Stomach (tissue), 9 donors: ENCODE measurements around the gene BCR. TPM values are rescaled to one million over a fixed set of nuclear protein-coding genes. Genes with fewer than 3 reads are reported as not detected.
"Not testable (repeated sequence)": the region's sequence is repeated elsewhere in the genome, so short reads cannot be mapped to it uniquely, and the experiment has no call there.

ENCODE experiments used
- DNase-seq, 2 donors: peaks; one replicate each; pipeline versions ENCODE4 v3.0.0 to v3.0.0-alpha.2; 2013 to 2019
- H3K27ac ChIP-seq, 5 donors: fragments of 200-600 bp in 4 of 5; sonication (generic) in 4 of 5; one replicate each; pipeline ENCODE4 v1.5.1; 2013 to 2019; ENCODE audit warnings: mild to moderate bottlenecking in 1 of 5, moderate library complexity in 1 of 5
- H3K27me3 ChIP-seq, 3 donors: fragments of 200-600 bp; sonication (generic); one replicate each; pipeline ENCODE4 v1.5.1; 2017 to 2019; ENCODE audit warnings: mixed run types in 1 of 3
- H3K36me3 ChIP-seq, 4 donors: fragments of 200-600 bp; sonication (generic); 1 replicate in 3 of 4; 2 replicates in 1 of 4; pipeline ENCODE4 v1.5.1; 2016 to 2019
- H3K4me1 ChIP-seq, 4 donors: fragments of 200-600 bp; sonication (generic); one replicate each; pipeline ENCODE4 v1.5.1; 2016 to 2019
- H3K4me3 ChIP-seq, 4 donors: fragments of 200-600 bp; sonication (generic) in 3 of 4; one replicate each; pipeline ENCODE4 v1.5.1; 2016 to 2019; ENCODE audit warnings: mild to moderate bottlenecking in 1 of 4
- H3K9me3 ChIP-seq, 4 donors: fragments of 200-600 bp; sonication (generic); one replicate each; pipeline ENCODE4 v1.5.1; 2016 to 2019
- CTCF ChIP-seq, 7 experiments: fragments of 450-650 bp in 4 of 7; fragments of 200-600 bp in 3 of 7; sonication (generic) in 3 of 7; IDR thresholded peaks; one replicate each; pipeline ENCODE4 v1.5.1; 2016 to 2019; ENCODE audit warnings: antibody characterized with exemption in 7 of 7, control low read depth in 2 of 7, mild to moderate bottlenecking in 1 of 7
- EP300 ChIP-seq: sonication (generic); formaldehyde crosslinking; IDR thresholded peaks from one replicate; pipeline ENCODE4 v1.6.1; 2017; ENCODE audit warnings: antibody characterized with exemption
- POLR2A ChIP-seq, 4 donors: fragments of 450-650 bp; IDR thresholded peaks; one replicate each; pipeline ENCODE4 v1.6.1; 2016; ENCODE audit warnings: antibody characterized with exemption in 4 of 4, control low read depth in 2 of 4, mild to moderate bottlenecking in 1 of 4, moderate library complexity in 1 of 4
- POLR2AphosphoS5 ChIP-seq, 3 donors: sonication (generic); formaldehyde crosslinking; IDR thresholded peaks; one replicate each; pipeline ENCODE4 v1.6.1; 2016; ENCODE audit warnings: antibody characterized with exemption in 3 of 3
- WGBS, 5 donors: extraction: QIAGEN DNeasy Blood & Tissue Kit in 3 of 5; methylation state at CpG; one replicate each; pipeline versions ENCODE4 v1.1.5 to v1.1.7; 2013 to 2018; 5-methylcytosine and 5-hydroxymethylcytosine counted together
- intact Hi-C: fragments of 100-400 bp; cut with DNase I; formaldehyde crosslinking; loops from one replicate; pipeline ENCODE4 v1.15.1; 2023; ENCODE audit warnings: low total_unique reads
- polyA plus RNA-seq, 3 donors: library from polyadenylated mRNA; stranded (reverse); fragments of 200-250 nt; gene quantifications; one replicate each; pipeline ENCODE4 v1.2.3, GENCODE V29; 2013
- small RNA-seq, 4 donors: library from RNA; depleted of rRNA; stranded (forward); fragments of <200 nt; gene quantifications; one replicate each; pipeline ENCODE3, GENCODE V24; 2016
- total RNA-seq, 5 donors: library from RNA; depleted of rRNA; stranded (reverse); fragments of >200 nt; gene quantifications; one replicate each; pipeline versions ENCODE4 v1.1.0 to v1.2.3, GENCODE V29; 2014 to 2016
- donor health status: healthy with polysubstance abuse.
- donor health status: Bipolar disorder and iron deficiency.
- donor health status: healthy.

The BCR gene
- total and polyA plus RNA-seq, 8 donors: 10.4 to 80.1 (median 19.6) TPM

GRCh38 chr22:23365524-23365923, 185.2 kb downstream of the BCR start:
- Histone ChIP-seq H3K4me1 (peaks cover 0 to 6% (median 0%) of the 10 kb centered on the region in 4 donors), H3K27ac (no peak overlapping the region), H3K27me3 (peaks cover 0 to 7% (median 3%) of the 10 kb centered on the region in 3 donors), H3K4me3 (no peak overlapping the region), H3K9me3 (no peaks in the 10 kb centered on the region), H3K36me3 (no peaks in the 10 kb centered on the region)
- intact Hi-C loops: no loop called here
- 79 to 91% (median 90%) methylated on average over 6 of the region's 6 CpGs for WGBS, 5 donors
- TF ChIP-seq EP300 (no peak), POLR2AphosphoS5 (IDR thresholded peaks at IDR 0.05) (no peak), POLR2A (IDR thresholded peaks at IDR 0.05) (no peak), CTCF (IDR thresholded peaks at IDR 0.05) (no peak)
- DNase-seq: no peak

- Histone ChIP-seq H3K9me3 (no peaks in the 10 kb centered on the region), H3K4me3 (no peak overlapping the region), H3K27me3 (peaks cover 0 to 7% (median 3%) of the 10 kb centered on the region in 3 donors), H3K36me3 (no peaks in the 10 kb centered on the region), H3K4me1 (peaks cover 0 to 6% (median 0%) of the 10 kb centered on the region in 4 donors), H3K27ac (no peak overlapping the region)
- DNase-seq: no peak
- intact Hi-C loops: no loop called here
- no peak for TF ChIP-seq POLR2AphosphoS5 (IDR thresholded peaks at IDR 0.05)
- no peak for TF ChIP-seq POLR2A (IDR thresholded peaks at IDR 0.05)
- no peak for TF ChIP-seq EP300
- TF ChIP-seq CTCF (IDR thresholded peaks at IDR 0.05): no peak
- WGBS, 5 donors: 73 to 90% (median 78%) methylated on average over 4 of the region's 4 CpGs
Observed at GRCh38 chr22:23365961-23366360, 185.7 kb downstream of the BCR start.

DNA sequence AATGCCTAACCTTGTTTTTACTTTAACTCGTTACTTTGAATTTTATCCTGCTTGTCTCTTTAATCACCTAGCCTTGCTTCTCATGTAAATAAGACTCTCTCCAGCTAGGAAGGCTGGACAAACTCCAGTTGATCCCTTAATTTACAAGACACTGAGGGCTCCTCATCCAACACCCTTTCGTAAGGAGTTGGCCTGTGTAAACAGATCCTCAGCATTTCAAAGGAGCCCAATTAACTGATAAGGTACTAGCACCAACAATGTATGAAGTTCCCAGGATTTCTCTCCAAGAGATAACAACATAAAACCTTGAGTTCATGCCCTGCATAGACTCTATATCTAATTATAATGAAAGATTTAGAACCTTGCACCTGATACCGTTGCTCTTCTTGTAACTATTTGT, 186.9 kb downstream of the BCR start:
- H3K4me1 ChIP-seq, H3K27me3 ChIP-seq, intact Hi-C loops, H3K27ac ChIP-seq, DNase-seq, H3K4me3 ChIP-seq, H3K36me3 ChIP-seq, H3K9me3 ChIP-seq: not testable (repeated sequence)
- WGBS, 5 donors: 19 to 27% (median 25%) methylated on average over 3 of the region's 3 CpGs

Small RNAs within 50 kb of the gene (small RNA-seq; reads per million reads assigned to genes)
- gene BCRP8 (0 to 0.15 (median 0) reads per million in 4 donors), gene RF00017 (0 reads per million in 4 donors), gene RF00066 (0 reads per million in 4 donors), gene RN7SL263P (0 reads per million in 4 donors)

Other genes starting within 250 kb of the BCR start
- 10 to 100 TPM in 4 of 5 donors, 1 to 10 TPM in 1; 7.6 to 18.8 (median 17.9) TPM for gene GNAZ, start 110.0 kb upstream of the BCR start, total RNA-seq
- 1 to 10 TPM; 4.3 to 8.6 (median 8.1) TPM for gene GNAZ, start 110.0 kb upstream of the BCR start, polyA plus RNA-seq
- gene RSPH14, start 38.5 kb upstream of the BCR start, total RNA-seq: not detected
- gene RSPH14, start 38.5 kb upstream of the BCR start, polyA plus RNA-seq: 1 to 10 TPM in 1 of 3 donors, not detected in 2; 2.0 TPM
- 1 to 10 TPM in 2 of 5 donors, under 1 TPM in 2, not detected in 1; 0.58 to 7.6 (median 1.1) TPM for gene RAB36, start 35.0 kb upstream of the BCR start, total RNA-seq
- 1 to 10 TPM; 1.6 to 1.9 (median 1.7) TPM for gene RAB36, start 35.0 kb upstream of the BCR start, polyA plus RNA-seq